GM19452 (cell line): Measurements from ENCODE around the gene GGTLC2.

ENCODE experiments used
- ATAC-seq: cut with Tn5 transposase; IDR thresholded peaks from one replicate; pipeline ENCODE4 v1.9.1; 2021; ENCODE audit not compliant: unreplicated experiment

The GGTLC2 gene

DNA sequence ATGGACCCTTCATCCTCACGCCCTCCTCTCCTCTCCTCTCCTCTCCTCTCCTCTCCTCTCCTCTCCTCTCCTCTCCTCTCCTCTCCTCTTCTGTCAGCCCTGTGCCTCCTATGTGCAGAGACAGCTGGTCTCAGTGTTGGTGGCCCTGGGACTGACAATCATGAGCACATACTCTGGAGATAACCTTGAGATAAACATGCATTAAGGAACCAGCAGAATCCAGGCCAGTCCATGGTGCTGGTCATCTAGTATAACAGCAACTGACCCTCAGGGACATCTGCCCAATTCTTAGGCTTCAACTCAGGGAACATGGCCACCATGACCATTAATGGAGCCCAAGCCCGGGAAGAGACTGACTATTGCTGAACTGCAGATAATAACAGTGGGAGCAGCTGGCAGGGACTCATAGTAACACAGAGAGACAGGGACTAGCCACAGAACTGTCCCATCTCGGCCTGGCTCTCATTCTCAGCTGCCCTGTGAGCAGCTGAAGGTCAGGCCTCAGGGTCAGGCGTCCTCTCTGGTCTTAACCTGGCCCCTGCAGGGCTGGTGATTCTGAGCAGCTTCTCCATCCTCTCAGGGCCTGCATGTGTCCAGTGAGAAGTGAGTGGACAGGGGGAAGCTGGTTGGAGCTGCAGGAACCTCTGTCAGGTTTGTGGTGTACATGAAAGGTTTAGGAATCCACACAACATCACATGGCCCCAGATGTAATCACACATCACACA, 45.4 kb downstream of the GGTLC2 start:
- no peak for ATAC-seq

DNA sequence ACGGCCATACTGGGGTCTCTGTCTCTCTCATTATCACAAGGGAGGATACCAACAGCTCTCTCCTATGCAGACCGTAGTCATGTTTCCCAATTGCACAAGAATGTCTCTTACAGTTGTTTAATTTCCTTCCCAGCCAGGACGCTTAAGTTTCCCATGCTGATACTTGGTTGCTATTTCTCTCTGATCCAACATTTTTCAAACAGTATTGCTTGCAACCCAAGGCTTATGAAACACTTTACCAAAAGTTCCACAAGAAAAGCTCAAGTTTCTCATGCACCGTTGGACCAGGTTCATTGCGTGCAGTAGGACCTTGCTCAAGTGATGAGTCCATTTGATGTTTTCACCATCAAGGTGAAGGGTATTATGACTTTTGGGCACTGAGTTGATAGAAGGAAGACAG, 46.6 kb downstream of the GGTLC2 start:
- ATAC-seq = no peak

DNA sequence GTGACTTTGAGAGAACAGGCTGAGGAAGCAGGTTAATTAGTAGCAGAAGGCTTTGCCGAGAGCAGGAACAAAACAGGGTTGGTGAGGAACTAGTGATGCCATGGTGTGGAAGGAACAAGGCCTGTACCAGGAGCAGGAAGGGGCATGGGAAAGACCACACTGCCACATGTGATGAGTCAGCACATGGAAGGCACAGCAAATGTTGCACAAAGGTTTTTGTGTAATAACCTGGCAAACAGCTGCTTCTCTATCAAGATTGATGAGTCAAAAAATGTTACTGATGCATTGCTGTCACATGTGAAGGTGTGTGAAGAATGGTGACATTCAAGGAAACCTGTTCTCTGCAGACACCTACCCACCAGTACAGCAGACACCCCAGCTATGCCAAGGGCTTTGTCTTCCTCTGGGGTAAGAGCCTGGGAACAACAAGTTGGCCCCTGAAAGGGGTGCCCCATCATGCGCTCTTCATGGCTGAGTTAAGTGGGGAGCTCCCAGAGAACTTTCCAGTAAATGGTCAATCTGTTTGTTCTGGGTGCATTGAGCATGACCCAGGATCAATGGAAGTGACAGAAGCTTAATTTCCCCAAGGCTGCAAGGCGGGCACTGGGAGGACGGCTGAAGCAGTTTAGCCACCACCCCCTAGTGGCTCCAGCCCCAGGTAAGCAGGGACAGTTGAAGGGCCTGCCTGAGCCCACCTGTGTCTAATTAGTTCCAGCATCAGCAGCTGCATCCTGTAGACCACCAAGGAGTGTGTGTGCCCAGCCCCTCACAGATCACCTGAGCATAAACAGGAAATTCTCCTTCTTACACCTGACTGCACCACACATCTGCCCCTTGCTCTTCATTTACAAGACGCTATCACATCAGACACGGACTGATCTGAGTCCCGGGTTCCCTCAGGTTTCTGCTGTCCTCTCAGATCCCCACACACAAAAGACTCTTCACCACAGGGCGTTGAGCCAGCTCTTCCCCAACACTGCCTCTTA, 47.6 kb downstream of the GGTLC2 start:
- no peak for ATAC-seq

DNA sequence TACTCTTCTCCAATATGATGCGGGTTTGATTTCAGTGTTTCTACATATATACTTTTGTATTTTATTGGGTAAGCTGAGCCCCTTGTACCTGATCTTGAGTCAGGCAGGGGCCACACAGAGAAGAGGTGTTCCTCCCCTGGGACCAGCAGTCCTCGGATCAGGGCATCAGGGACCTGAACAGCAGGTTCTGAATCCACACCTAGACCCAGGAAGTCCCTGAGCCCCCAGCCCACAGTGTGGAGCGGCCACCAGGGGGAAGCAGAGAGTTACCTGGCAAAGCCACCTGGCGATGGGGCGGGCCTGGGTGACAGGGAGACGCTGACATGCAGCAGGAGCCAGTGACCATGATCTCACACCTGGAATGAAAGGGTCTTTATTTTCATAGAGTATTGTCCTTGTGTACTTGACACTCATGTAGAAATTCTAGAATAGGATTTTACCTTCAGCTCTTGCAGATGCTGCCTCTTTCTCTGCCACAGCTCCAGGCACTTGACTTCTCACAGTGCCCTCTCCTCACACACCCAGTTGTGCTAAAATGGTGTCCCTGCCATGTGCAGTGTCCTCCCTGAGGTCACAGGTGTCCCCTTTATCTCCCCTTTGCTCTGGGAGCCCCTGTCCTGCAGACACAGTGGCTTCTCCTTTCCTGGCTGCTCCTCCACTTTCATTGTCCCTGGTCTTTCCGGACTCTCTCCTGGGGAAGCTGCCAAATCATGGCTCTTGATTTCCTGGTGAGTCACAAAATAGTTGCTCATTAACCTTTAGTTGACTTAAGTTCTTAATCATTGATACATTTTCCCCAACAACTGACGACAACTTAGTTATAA, 48.5 kb downstream of the GGTLC2 start:
- ATAC-seq = no peak

DNA sequence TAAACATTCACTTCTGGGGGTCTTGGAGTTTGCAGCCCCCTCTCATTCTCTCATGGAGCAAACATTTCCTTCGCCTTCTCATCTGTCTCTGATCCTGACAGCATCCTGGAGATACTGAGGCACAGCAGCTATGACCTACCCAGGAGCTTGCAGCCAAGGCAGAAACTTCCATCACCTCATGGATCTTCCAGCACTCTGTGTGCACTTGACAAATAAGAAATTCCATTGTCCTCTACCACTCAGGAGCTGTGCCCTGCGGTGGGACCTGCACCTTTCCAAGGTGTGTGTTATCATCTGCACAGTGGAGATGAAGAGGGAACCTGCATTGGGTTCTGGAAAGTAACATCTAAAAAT, 49.1 kb downstream of the GGTLC2 start:
- ATAC-seq = no peak

DNA sequence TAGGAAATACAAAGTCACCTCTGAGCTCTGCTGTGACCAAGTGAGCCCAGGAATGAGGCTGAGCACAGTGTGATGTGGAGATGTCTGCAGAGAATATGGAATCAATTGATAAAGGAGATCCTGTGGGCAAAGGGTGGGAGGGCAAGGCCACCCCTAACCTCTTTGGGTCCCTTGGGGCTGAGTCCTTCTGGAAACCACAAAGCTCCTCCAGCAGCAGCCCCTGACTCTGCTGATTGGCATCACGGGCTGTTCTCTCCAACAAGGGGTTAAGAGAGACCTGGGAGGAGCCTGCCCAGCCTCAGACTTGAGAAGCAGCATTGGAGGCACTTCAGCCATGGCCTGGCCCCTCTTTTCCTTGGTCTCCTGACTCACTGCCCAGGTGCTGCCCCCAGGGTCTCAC, 49.7 kb downstream of the GGTLC2 start:
- no peak for ATAC-seq

DNA sequence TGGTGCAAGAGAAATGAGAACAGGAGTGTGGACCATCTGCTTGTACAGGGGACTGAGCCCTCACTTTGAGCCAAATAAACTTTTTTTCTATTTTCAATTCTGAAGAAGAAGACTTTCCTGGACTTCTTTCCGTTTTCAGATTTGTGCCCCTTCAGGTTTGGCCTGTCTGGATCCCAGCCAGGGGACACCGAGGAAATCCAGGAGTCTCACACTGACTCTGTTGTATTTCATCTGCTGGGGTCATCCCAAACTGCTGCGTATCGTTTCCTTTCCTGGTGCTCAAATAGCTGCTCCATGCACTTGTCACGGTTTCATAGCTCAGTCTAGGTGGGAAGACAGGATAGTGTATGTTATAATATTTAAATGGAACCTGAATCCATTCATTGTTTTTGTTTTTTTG, 51.7 kb downstream of the GGTLC2 start:
- ATAC-seq = no peak
